Karpas-422 (cell line): Measurements from ENCODE around the gene SCUBE2. TPM values are rescaled to one million over a fixed set of nuclear protein-coding genes. Genes with fewer than 3 reads are reported as not detected.

Experiments used
- DNase-seq: peaks from one replicate; pipeline ENCODE4 v3.0.0-alpha.2; 2015
- H2AFZ ChIP-seq: fragments of 200-600 bp; sonication (generic); 2 replicates; pipeline ENCODE4 v1.6.1; 2014; ENCODE audit warnings: antibody characterized with exemption, low read length, mixed read lengths
- H3K27ac ChIP-seq: fragments of 200-600 bp; sonication (generic); 2 replicates; pipeline ENCODE4 v1.5.1; 2014; ENCODE audit warnings: mild to moderate bottlenecking, low read length, moderate library complexity
- H3K27me3 ChIP-seq: fragments of 200-600 bp; sonication (generic); 2 replicates; pipeline ENCODE4 v1.6.1; 2014; ENCODE audit warnings: low read length, mixed read lengths
- H3K36me3 ChIP-seq: fragments of 200-600 bp; sonication (generic); 2 replicates; pipeline ENCODE4 v1.6.1; 2014; ENCODE audit warnings: low read length, mixed read lengths; ENCODE audit not compliant: insufficient read depth
- H3K4me1 ChIP-seq: fragments of 200-600 bp; sonication (generic); 2 replicates; pipeline ENCODE4 v1.6.1; 2014; ENCODE audit warnings: mild to moderate bottlenecking, low read length, mixed read lengths
- H3K4me2 ChIP-seq: fragments of 200-600 bp; sonication (generic); 2 replicates; pipeline ENCODE4 v1.6.1; 2014; ENCODE audit warnings: low read length, low read depth, mild to moderate bottlenecking; ENCODE audit not compliant: poor library complexity, severe bottlenecking
- H3K4me3 ChIP-seq: fragments of 200-600 bp; sonication (generic); 2 replicates; pipeline ENCODE4 v1.5.1; 2014; ENCODE audit warnings: mild to moderate bottlenecking, antibody characterized with exemption, low read length, mixed read lengths
- H3K79me2 ChIP-seq: fragments of 200-600 bp; sonication (generic); 2 replicates; pipeline ENCODE4 v1.6.1; 2014; ENCODE audit warnings: mild to moderate bottlenecking, low read length, mixed read lengths
- H3K9ac ChIP-seq: fragments of 200-600 bp; sonication (generic); 2 replicates; pipeline ENCODE4 v1.6.0; 2014; ENCODE audit warnings: low read length
- H3K9me2 ChIP-seq: fragments of 200-600 bp; sonication (generic), shearing (Covaris generic); replicated peaks from 2 replicates; pipeline ENCODE4 v1.6.0; 2014; ENCODE audit warnings: mild to moderate bottlenecking, low read length, moderate library complexity; ENCODE audit not compliant: insufficient read depth
- H3K9me3 ChIP-seq: fragments of 300-700, 200-600 bp; sonication (generic); 2 replicates; pipeline ENCODE4 v1.6.1; 2014; ENCODE audit warnings: low read length, mixed read lengths
- H4K20me1 ChIP-seq: fragments of 200-600 bp; sonication (generic); 2 replicates; pipeline ENCODE4 v1.6.1; 2014; ENCODE audit warnings: mild to moderate bottlenecking, antibody characterized with exemption, low read length, low read depth; ENCODE audit not compliant: insufficient read depth
- total RNA-seq: library from RNA; depleted of rRNA; stranded (reverse); fragments of >200 nt; shearing (Covaris generic); gene quantifications from 2 replicates; pipeline ENCODE4 v1.2.3, GENCODE V29; 2014; ENCODE audit warnings: low replicate concordance

The SCUBE2 gene
- total RNA-seq, 1 experiment from 2014 or later: not detected

- no peaks in the 10 kb centered on the region for H3K79me2 ChIP-seq
- H3K36me3 ChIP-seq: no peaks in the 10 kb centered on the region
- H3K4me2 ChIP-seq: no peak overlapping the region
- no peak overlapping the region for H3K4me3 ChIP-seq
- DNase-seq: no peak
- no peaks in the 10 kb centered on the region for H3K9me3 ChIP-seq
- no peaks in the 10 kb centered on the region for H3K9me2 ChIP-seq
- H3K27me3 ChIP-seq: no peaks in the 10 kb centered on the region
- H4K20me1 ChIP-seq: no peaks in the 10 kb centered on the region
- H3K4me1 ChIP-seq: no peaks in the 10 kb centered on the region
- H2AFZ ChIP-seq: no peak overlapping the region
- no peak overlapping the region for H3K9ac ChIP-seq
- H3K27ac ChIP-seq: no peak overlapping the region
Measured at GRCh38 chr11:9096427-9096826, 5.0 kb upstream of the SCUBE2 start.

- H3K27ac ChIP-seq: no peak overlapping the region
- H3K36me3 ChIP-seq: no peaks in the 10 kb centered on the region
- no peaks in the 10 kb centered on the region for H4K20me1 ChIP-seq
- no peak for DNase-seq
- H3K9ac ChIP-seq: no peak overlapping the region
- H3K9me2 ChIP-seq: no peaks in the 10 kb centered on the region
- no peak overlapping the region for H2AFZ ChIP-seq
- H3K4me3 ChIP-seq: no peak overlapping the region
- H3K4me2 ChIP-seq: no peak overlapping the region
- no peaks in the 10 kb centered on the region for H3K4me1 ChIP-seq
- no peaks in the 10 kb centered on the region for H3K79me2 ChIP-seq
- no peaks in the 10 kb centered on the region for H3K27me3 ChIP-seq
- no peaks in the 10 kb centered on the region for H3K9me3 ChIP-seq
Measured at GRCh38 chr11:9095421-9095820, 4.0 kb upstream of the SCUBE2 start.

GRCh38 chr11:9094420-9094819 lies 3.0 kb upstream of the SCUBE2 start:
- H3K27me3 ChIP-seq: no peaks in the 10 kb centered on the region
- no peak overlapping the region for H3K4me2 ChIP-seq

GRCh38 chr11:9092853-9093778 lies 1.7 kb upstream of the SCUBE2 start:
- Histone ChIP-seq H3K9ac (no peak overlapping the region), H3K4me2 (no peak overlapping the region), H3K9me3 (no peaks in the 10 kb centered on the region), H3K9me2 (no peaks in the 10 kb centered on the region), H3K27ac (no peak overlapping the region), H3K4me3 (no peak overlapping the region), H4K20me1 (no peaks in the 10 kb centered on the region), H3K4me1 (no peaks in the 10 kb centered on the region), H3K27me3 (no peaks in the 10 kb centered on the region), H3K79me2 (no peaks in the 10 kb centered on the region), H2AFZ (no peak overlapping the region), H3K36me3 (no peaks in the 10 kb centered on the region)
- DNase-seq: peak; percentile 63

More at GRCh38 chr11:9094420-9094819, 3.0 kb upstream of the SCUBE2 start:
- Histone ChIP-seq H3K9ac (no peak overlapping the region), H3K79me2 (no peaks in the 10 kb centered on the region), H3K9me3 (no peaks in the 10 kb centered on the region), H3K9me2 (no peaks in the 10 kb centered on the region), H3K27ac (no peak overlapping the region), H4K20me1 (no peaks in the 10 kb centered on the region), H3K4me1 (no peaks in the 10 kb centered on the region), H3K4me3 (no peak overlapping the region), H2AFZ (no peak overlapping the region), H3K36me3 (no peaks in the 10 kb centered on the region)
- no peak for DNase-seq

- no peaks in the 10 kb centered on the region for H3K27me3 ChIP-seq
- H3K9me2 ChIP-seq: no peaks in the 10 kb centered on the region
- no peaks in the 10 kb centered on the region for H4K20me1 ChIP-seq
- no peak overlapping the region for H3K4me3 ChIP-seq
- H3K36me3 ChIP-seq: no peaks in the 10 kb centered on the region
- H3K4me1 ChIP-seq: no peaks in the 10 kb centered on the region
- H3K9me3 ChIP-seq: no peaks in the 10 kb centered on the region
- no peaks in the 10 kb centered on the region for H3K79me2 ChIP-seq
- no peak overlapping the region for H3K4me2 ChIP-seq
- H3K9ac ChIP-seq: no peak overlapping the region
- H2AFZ ChIP-seq: no peak overlapping the region
- no peak overlapping the region for H3K27ac ChIP-seq
- DNase-seq: no peak
Measured at GRCh38 chr11:9092072-9092471, 673 bp upstream of the SCUBE2 start.

GRCh38 chr11:9090488-9091043 lies 833 bp downstream of the SCUBE2 start:
- H2AFZ ChIP-seq: no peak overlapping the region
- no peaks in the 10 kb centered on the region for H3K9me2 ChIP-seq
- H3K4me1 ChIP-seq: no peaks in the 10 kb centered on the region
- H3K27ac ChIP-seq: no peak overlapping the region
- no peaks in the 10 kb centered on the region for H3K9me3 ChIP-seq
- no peak overlapping the region for H3K4me2 ChIP-seq
- H3K27me3 ChIP-seq: no peaks in the 10 kb centered on the region
- no peak overlapping the region for H3K4me3 ChIP-seq
- no peak overlapping the region for H3K9ac ChIP-seq
- no peaks in the 10 kb centered on the region for H3K79me2 ChIP-seq
- H3K36me3 ChIP-seq: no peaks in the 10 kb centered on the region
- no peak for DNase-seq
- no peaks in the 10 kb centered on the region for H4K20me1 ChIP-seq

- Histone ChIP-seq H3K27me3 (no peaks in the 10 kb centered on the region), H3K27ac (no peak overlapping the region), H4K20me1 (no peaks in the 10 kb centered on the region), H3K4me1 (no peaks in the 10 kb centered on the region), H3K4me2 (no peak overlapping the region), H3K4me3 (no peak overlapping the region), H3K9me2 (no peaks in the 10 kb centered on the region), H3K79me2 (no peaks in the 10 kb centered on the region), H2AFZ (no peak overlapping the region), H3K9ac (no peak overlapping the region), H3K36me3 (no peaks in the 10 kb centered on the region), H3K9me3 (no peaks in the 10 kb centered on the region)
- no peak for DNase-seq
Measured at GRCh38 chr11:9089636-9090035, 1.8 kb downstream of the SCUBE2 start.

- Histone ChIP-seq H3K36me3 (no peaks in the 10 kb centered on the region), H3K9me2 (no peaks in the 10 kb centered on the region), H3K9ac (no peak overlapping the region), H3K4me3 (no peak overlapping the region), H3K27ac (no peak overlapping the region), H3K9me3 (no peaks in the 10 kb centered on the region), H4K20me1 (no peaks in the 10 kb centered on the region), H3K79me2 (no peaks in the 10 kb centered on the region), H3K27me3 (no peaks in the 10 kb centered on the region), H3K4me1 (no peaks in the 10 kb centered on the region), H3K4me2 (no peak overlapping the region), H2AFZ (no peak overlapping the region)
- no peak for DNase-seq
Measured at GRCh38 chr11:9089061-9089460, 2.3 kb downstream of the SCUBE2 start.
